Osteoblast (primary cell): ENCODE measurements around the gene NID1. TPM values are rescaled to one million over a fixed set of nuclear protein-coding genes. Genes with fewer than 3 reads are reported as not detected.

Experiments used
- DNase-seq: peaks from one replicate; pipeline ENCODE4 v3.0.0; 2011; ENCODE audit warnings: low spot score, mixed read lengths; ENCODE audit not compliant: insufficient read length; ENCODE audit errors: missing footprints
- H2AFZ ChIP-seq: 2 replicates; pipeline ENCODE4 v1.6.0; 2011; ENCODE audit warnings: mild to moderate bottlenecking, low read length
- H3K27ac ChIP-seq: 2 replicates; pipeline ENCODE4 v1.5.1; 2011; ENCODE audit warnings: mild to moderate bottlenecking, low read depth, low read length, moderate library complexity
- H3K27me3 ChIP-seq: 2 replicates; pipeline ENCODE4 v1.6.0; 2012; ENCODE audit warnings: mild to moderate bottlenecking, control low read depth, inconsistent platforms, low read length, moderate library complexity; ENCODE audit not compliant: insufficient read depth
- H3K36me3 ChIP-seq: 2 replicates; pipeline ENCODE4 v1.5.1; 2011; ENCODE audit warnings: mild to moderate bottlenecking, low read length, control low read depth, moderate library complexity; ENCODE audit not compliant: insufficient read depth
- H3K4me1 ChIP-seq: 2 replicates; pipeline ENCODE4 v1.5.1; 2011; ENCODE audit warnings: mild to moderate bottlenecking, low read length, control low read depth, moderate library complexity; ENCODE audit not compliant: insufficient read depth
- H3K4me2 ChIP-seq: 2 replicates; pipeline ENCODE4 v1.6.0; 2011; ENCODE audit warnings: mild to moderate bottlenecking, low read length; ENCODE audit not compliant: insufficient read depth
- H3K4me3 ChIP-seq: fragments of 200-600 bp; sonication (generic); 3 replicates; pipeline ENCODE4 v1.5.1; 2012; ENCODE audit warnings: mild to moderate bottlenecking, low read length, inconsistent platforms; ENCODE audit not compliant: insufficient read depth
- H3K79me2 ChIP-seq: 2 replicates; pipeline ENCODE4 v1.6.0; 2012; ENCODE audit warnings: mild to moderate bottlenecking, low read length, control low read depth, inconsistent platforms; ENCODE audit not compliant: insufficient read depth
- H3K9me3 ChIP-seq: 2 replicates; pipeline ENCODE4 v1.5.1; 2011; ENCODE audit warnings: low read depth, low read length, control low read depth
- H4K20me1 ChIP-seq: 2 replicates; pipeline ENCODE4 v1.6.0; 2012; ENCODE audit warnings: mild to moderate bottlenecking, low read length, control low read depth; ENCODE audit not compliant: insufficient read depth
- total RNA-seq: library from RNA; depleted of rRNA; stranded (reverse); fragments of >200 nt; gene quantifications from 2 replicates; pipeline ENCODE4 v1.2.3, GENCODE V29; 2012
- TF ChIP-seq, protein P1 (sequence below): IDR thresholded peaks from 2 replicates; pipeline ENCODE4 v1.5.1; 2011; ENCODE audit warnings: mild to moderate bottlenecking, low read depth, low read length, moderate library complexity; ENCODE audit errors: extremely low read depth

NID1 gene
- total RNA-seq, 1 donor, result 40.2 TPM

DNA sequence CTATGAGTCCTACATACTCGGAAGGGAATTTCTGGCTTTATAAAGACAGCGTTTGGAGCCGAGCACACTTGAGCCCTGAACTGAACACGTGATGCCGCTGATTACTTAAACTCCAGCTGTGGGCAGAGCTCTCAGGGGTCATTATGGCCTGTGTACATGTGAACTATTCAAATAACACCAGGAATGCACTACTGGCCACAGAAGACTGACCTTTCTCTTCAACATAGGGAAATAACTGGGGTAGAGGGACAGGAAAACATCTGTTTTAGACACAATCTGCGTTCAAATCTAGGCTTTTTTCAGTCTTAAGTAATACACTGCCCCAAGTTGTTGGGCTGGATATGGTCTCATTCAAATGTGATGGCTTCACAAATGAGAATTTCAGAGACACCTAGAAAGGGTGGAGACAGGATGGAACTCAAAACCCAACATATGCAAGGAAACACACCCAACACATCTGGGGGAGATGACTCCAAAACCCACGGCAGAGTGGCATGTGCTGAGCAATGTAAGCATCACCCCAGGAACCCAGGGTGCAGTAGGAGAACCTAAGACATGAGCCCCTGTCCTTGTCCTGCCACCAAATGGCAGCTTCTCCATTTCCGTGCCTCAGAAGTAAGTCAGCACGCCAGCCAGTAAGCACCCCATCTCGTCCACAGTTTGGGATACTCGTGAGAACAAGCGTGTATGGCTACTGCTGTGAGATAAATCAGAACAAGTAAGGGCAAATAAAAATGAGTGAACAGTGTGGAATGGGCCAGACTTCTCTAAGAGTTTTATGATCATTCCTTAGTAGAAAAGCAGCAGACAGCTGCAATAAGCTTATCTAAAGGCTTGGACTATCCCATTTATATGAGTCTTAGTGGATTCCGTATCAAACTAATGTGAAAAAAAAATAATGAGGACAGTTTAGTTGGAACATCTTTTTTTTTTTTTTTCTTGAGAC, 24.9 kb downstream of the NID1 start:
- Histone ChIP-seq H4K20me1 (no peaks in the 10 kb centered on the region), H3K9me3 (no peaks in the 10 kb centered on the region), H3K27me3 (no peaks in the 10 kb centered on the region), H3K4me3 (no peak overlapping the region), H3K36me3 (peaks cover 5% of the 10 kb centered on the region), H3K27ac (no peak overlapping the region), H3K4me2 (peak overlapping the region; percentile 52), H3K4me1 (peaks cover 13% of the 10 kb centered on the region), H3K79me2 (no peaks in the 10 kb centered on the region), H2AFZ (peak overlapping the region; percentile 26)
- DNase-seq, result peak; percentile 35
- TF ChIP-seq, protein P1, sequence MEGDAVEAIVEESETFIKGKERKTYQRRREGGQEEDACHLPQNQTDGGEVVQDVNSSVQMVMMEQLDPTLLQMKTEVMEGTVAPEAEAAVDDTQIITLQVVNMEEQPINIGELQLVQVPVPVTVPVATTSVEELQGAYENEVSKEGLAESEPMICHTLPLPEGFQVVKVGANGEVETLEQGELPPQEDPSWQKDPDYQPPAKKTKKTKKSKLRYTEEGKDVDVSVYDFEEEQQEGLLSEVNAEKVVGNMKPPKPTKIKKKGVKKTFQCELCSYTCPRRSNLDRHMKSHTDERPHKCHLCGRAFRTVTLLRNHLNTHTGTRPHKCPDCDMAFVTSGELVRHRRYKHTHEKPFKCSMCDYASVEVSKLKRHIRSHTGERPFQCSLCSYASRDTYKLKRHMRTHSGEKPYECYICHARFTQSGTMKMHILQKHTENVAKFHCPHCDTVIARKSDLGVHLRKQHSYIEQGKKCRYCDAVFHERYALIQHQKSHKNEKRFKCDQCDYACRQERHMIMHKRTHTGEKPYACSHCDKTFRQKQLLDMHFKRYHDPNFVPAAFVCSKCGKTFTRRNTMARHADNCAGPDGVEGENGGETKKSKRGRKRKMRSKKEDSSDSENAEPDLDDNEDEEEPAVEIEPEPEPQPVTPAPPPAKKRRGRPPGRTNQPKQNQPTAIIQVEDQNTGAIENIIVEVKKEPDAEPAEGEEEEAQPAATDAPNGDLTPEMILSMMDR, result no peak

DNA sequence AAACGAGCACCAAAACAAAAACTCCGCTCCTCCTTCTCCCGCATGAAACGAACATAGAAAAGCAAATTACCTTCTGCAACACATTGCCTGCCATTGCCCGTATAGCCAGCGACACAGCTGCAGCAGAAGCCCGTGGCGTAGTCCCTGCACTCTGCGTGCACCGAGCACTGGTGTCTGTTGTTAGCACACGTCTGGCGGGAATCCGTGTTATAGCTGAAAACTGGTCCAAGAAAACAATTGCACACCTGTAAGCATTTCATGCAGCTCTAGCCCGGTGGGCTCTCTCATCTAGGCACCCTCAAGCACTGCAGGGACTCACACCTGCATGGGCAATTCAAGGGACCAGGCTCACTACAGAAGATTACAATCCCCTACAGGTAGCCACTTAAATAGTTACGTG, 26.9 kb downstream of the NID1 start:
- Histone ChIP-seq H3K36me3 (peaks cover 5% of the 10 kb centered on the region), H3K27ac (no peak overlapping the region), H3K4me2 (no peak overlapping the region), H3K79me2 (no peaks in the 10 kb centered on the region), H3K27me3 (no peaks in the 10 kb centered on the region), H3K4me1 (peaks cover 13% of the 10 kb centered on the region), H2AFZ (no peak overlapping the region), H3K9me3 (no peaks in the 10 kb centered on the region), H3K4me3 (no peak overlapping the region), H4K20me1 (no peaks in the 10 kb centered on the region)
- DNase-seq, result peak; percentile 6
- TF ChIP-seq, protein P1, result no peak

DNA sequence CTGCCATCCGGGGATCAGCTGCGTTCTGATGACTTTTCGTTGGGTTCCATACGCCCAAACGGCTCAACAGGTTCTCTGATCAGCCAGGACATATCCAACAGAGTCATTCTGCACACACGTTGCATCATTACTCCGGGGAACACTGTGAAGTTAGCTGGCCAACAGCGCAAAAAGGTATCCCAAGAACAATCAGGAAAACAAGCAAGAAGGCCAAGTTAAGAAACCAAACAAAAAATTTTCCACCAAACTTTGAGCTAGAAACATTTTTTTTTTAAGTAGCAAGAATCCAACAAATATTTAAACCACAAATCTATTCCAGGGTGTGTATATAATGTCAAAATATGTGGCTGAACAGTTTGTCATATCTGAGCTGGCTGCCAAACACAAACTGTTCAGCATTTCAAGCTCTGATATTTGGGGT, 29.2 kb downstream of the NID1 start:
- Histone ChIP-seq H3K27ac (no peak overlapping the region), H4K20me1 (no peaks in the 10 kb centered on the region), H3K79me2 (no peaks in the 10 kb centered on the region), H3K4me3 (no peak overlapping the region), H3K4me2 (no peak overlapping the region), H3K36me3 (peaks cover 5% of the 10 kb centered on the region), H2AFZ (peak overlapping the region; percentile 46), H3K27me3 (no peaks in the 10 kb centered on the region), H3K9me3 (no peaks in the 10 kb centered on the region), H3K4me1 (peaks cover 13% of the 10 kb centered on the region)
- TF ChIP-seq, protein P1, result no peak
- peak; percentile 35 for DNase-seq

DNA sequence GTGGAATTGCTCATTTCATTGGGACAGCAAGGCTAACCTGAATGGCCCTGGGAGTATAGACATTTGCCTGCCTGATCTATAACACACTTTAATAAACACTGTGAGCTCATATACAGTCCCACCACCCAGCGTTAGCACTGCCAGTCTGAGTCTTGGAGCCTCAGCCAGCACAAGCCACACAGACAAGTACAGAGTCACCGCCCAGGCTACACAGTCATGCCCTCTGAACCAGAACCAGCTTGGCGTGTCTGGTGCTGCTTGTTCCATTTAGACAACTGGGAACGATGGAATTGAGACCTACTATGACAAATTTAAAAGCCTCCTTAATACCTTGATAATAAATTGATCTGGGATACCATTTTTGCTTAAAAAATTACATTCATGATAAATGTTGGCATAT, 31.6 kb downstream of the NID1 start:
- Histone ChIP-seq H3K9me3 (no peaks in the 10 kb centered on the region), H3K27ac (no peak overlapping the region), H3K4me1 (peaks cover 9% of the 10 kb centered on the region), H4K20me1 (no peaks in the 10 kb centered on the region), H3K4me3 (no peak overlapping the region), H3K79me2 (no peaks in the 10 kb centered on the region), H3K4me2 (no peak overlapping the region), H2AFZ (no peak overlapping the region), H3K27me3 (no peaks in the 10 kb centered on the region), H3K36me3 (peaks cover 5% of the 10 kb centered on the region)
- TF ChIP-seq, protein P1, result no peak
- DNase-seq, result peak; percentile 13
